ENCODE results near the gene ZNF568.

Gene ZNF568

GRCh38 chr19:36894849-36895383 is 21.2 kb upstream of the ZNF568 start (continued):
- no peak for TF ChIP-seq ZSCAN5A (tag by site-specific recombination; IDR thresholded peaks at IDR 0.05)
- TF ChIP-seq ZNF350 (tag by site-specific recombination; IDR thresholded peaks at IDR 0.05): peak; percentile 65; the same call in 1 of the 2 replicates
- TF ChIP-seq ZNF558 (tag by site-specific recombination; IDR thresholded peaks at IDR 0.05): no peak
- no peak for TF ChIP-seq SCRT1 (tag by site-specific recombination; IDR thresholded peaks at IDR 0.05; ENCODE audit: borderline replicate concordance)
- TF ChIP-seq ZNF626 (tag by site-specific recombination; IDR thresholded peaks at IDR 0.05): peak; percentile 92; the same call in 1 of the 2 replicates
- peak; percentile 98 for TF ChIP-seq SETDB1 (IDR thresholded peaks at IDR 0.05; ENCODE audit: insufficient read length, low read length)
- TF ChIP-seq YY2 (tag by site-specific recombination; IDR thresholded peaks at IDR 0.05): no peak
- TF ChIP-seq ZNF239 (tag by site-specific recombination; IDR thresholded peaks at IDR 0.05): no peak
- TF ChIP-seq ELK4 (IDR thresholded peaks at IDR 0.05; ENCODE audit: borderline replicate concordance, low read depth, low read length): no peak
- no peak for TF ChIP-seq ZIC2 (tag by site-specific recombination; IDR thresholded peaks at IDR 0.05)
- TF ChIP-seq ZNF302 (tag by site-specific recombination; IDR thresholded peaks at IDR 0.05; ENCODE audit: low read depth): no peak
- peak; percentile 66; the same call in 1 of the 2 replicates for TF ChIP-seq TRIM28 (IDR thresholded peaks at IDR 0.05; ENCODE audit: borderline replicate concordance, low read length)
- TF ChIP-seq ZNF623 (tag by site-specific recombination; IDR thresholded peaks at IDR 0.05): no peak
- TF ChIP-seq ZNF549 (tag by site-specific recombination; IDR thresholded peaks at IDR 0.05): 0 out of 2 replicates have a peak, but pooled peaks have one; percentile 35
- TF ChIP-seq ZNF366 (tag by site-specific recombination; conservative IDR thresholded peaks at IDR 0.05): no peak
- TF ChIP-seq ZNF280D (tag by site-specific recombination; IDR thresholded peaks at IDR 0.05): peak; percentile 59; the same call in 1 of the 2 replicates
- TF ChIP-seq SP3 (tag by site-specific recombination; IDR thresholded peaks at IDR 0.05): no peak
- TF ChIP-seq ZSCAN4 (tag by site-specific recombination; IDR thresholded peaks at IDR 0.05): no peak
- TF ChIP-seq ZNF660 (tag by site-specific recombination; IDR thresholded peaks at IDR 0.05): no peak
- TF ChIP-seq ZXDB (tag by site-specific recombination; IDR thresholded peaks at IDR 0.05): no peak
- TF ChIP-seq ZSCAN23 (tag by site-specific recombination; IDR thresholded peaks at IDR 0.05): no peak
- no peak for TF ChIP-seq ZNF248 (tag by site-specific recombination; IDR thresholded peaks at IDR 0.05)
- no peak for TF ChIP-seq ZBTB6 (tag by site-specific recombination; IDR thresholded peaks at IDR 0.05)
- TF ChIP-seq ZNF544 (tag by site-specific recombination; IDR thresholded peaks at IDR 0.05): no peak
- no peak for TF ChIP-seq OVOL3 (tag by site-specific recombination; IDR thresholded peaks at IDR 0.05)
- no peak for TF ChIP-seq ZNF223 (tag by site-specific recombination; IDR thresholded peaks at IDR 0.05)
- no peak for TF ChIP-seq PRDM10 (tag by site-specific recombination; IDR thresholded peaks at IDR 0.05)
- no peak for TF ChIP-seq SP7 (tag by site-specific recombination; IDR thresholded peaks at IDR 0.05)
- TF ChIP-seq GLIS1 (tag by site-specific recombination; IDR thresholded peaks at IDR 0.05): no peak
- TF ChIP-seq ZNF792 (tag by site-specific recombination; IDR thresholded peaks at IDR 0.05): no peak
- no peak for TF ChIP-seq ZFP3 (tag by site-specific recombination; IDR thresholded peaks at IDR 0.05; ENCODE audit: low read depth)

Data from HEK293 (cell line).